Cardiac muscle cell (in vitro differentiated cells and primary cell): ENCODE data around the gene ADAMTSL5. TPM values are rescaled to one million over a fixed set of nuclear protein-coding genes. Genes with fewer than 3 reads are reported as not detected.

Source experiments
- DNase-seq, 2 donors: peaks; one replicate each; pipeline versions ENCODE4 v3.0.0 to v3.0.0-alpha.2; 2010 to 2017; ENCODE audit warnings: low read depth in 1 of 2, low spot score in 1 of 2
- H3K27ac ChIP-seq: fragments of 200-600 bp; sonication (generic); 2 replicates; pipeline ENCODE4 v1.5.1; 2016
- H3K27me3 ChIP-seq: fragments of 200-600 bp; sonication (generic); 2 replicates; pipeline ENCODE4 v1.6.0; 2016; ENCODE audit warnings: control low read depth
- H3K36me3 ChIP-seq: fragments of 200-600 bp; sonication (generic); 2 replicates; pipeline ENCODE4 v1.5.1; 2016; ENCODE audit warnings: control low read depth
- H3K4me1 ChIP-seq: fragments of 200-600 bp; sonication (generic); 2 replicates; pipeline ENCODE4 v1.8.1; 2017; ENCODE audit warnings: low read depth, mild to moderate bottlenecking, mixed run types
- H3K4me3 ChIP-seq: fragments of 200-600 bp; sonication (generic); 2 replicates; pipeline ENCODE4 v1.5.1; 2016; ENCODE audit warnings: mild to moderate bottlenecking
- H3K9me3 ChIP-seq: fragments of 200-600 bp; sonication (generic); 2 replicates; pipeline ENCODE4 v1.5.1; 2017; ENCODE audit warnings: low read depth, mild to moderate bottlenecking, control low read depth
- CTCF ChIP-seq: IDR thresholded peaks from 2 replicates; pipeline ENCODE4 v1.5.1; 2012; ENCODE audit warnings: low read depth, mild to moderate bottlenecking, low read length
- polyA plus RNA-seq: library from polyadenylated mRNA; unstranded; fragments of >200 nt; fragmentation: Nextera tagmentation; extraction: Ambion mirVana; gene quantifications from 2 replicates; pipeline ENCODE4 v1.2.1, GENCODE V29; 2016
- total RNA-seq: library from RNA; depleted of rRNA; stranded (reverse); fragments of >200 nt; gene quantifications from 2 replicates; pipeline ENCODE4 v1.2.3, GENCODE V29; 2016

ADAMTSL5 gene
- total and polyA plus RNA-seq, 2 experiments from 2014 or later: 3.9 to 8.6 TPM

GRCh38 chr19:1555487-1556389 is 42.9 kb upstream of the ADAMTSL5 start:
- Histone ChIP-seq H3K4me3 (no peak overlapping the region), H3K4me1 (no peaks in the 10 kb centered on the region), H3K36me3 (peaks cover 7% of the 10 kb centered on the region), H3K9me3 (no peaks in the 10 kb centered on the region), H3K27me3 (no peaks in the 10 kb centered on the region), H3K27ac (no peak overlapping the region)
- no peak for TF ChIP-seq CTCF
- no peak for DNase-seq

- H3K27me3 ChIP-seq: no peaks in the 10 kb centered on the region
- no peaks in the 10 kb centered on the region for H3K9me3 ChIP-seq
- no peak overlapping the region for H3K4me3 ChIP-seq
- peaks cover 7% of the 10 kb centered on the region for H3K36me3 ChIP-seq
- H3K27ac ChIP-seq: no peak overlapping the region
- no peak for DNase-seq
- no peaks in the 10 kb centered on the region for H3K4me1 ChIP-seq
- TF ChIP-seq CTCF: no peak
These were observed 42.1 kb upstream of the ADAMTSL5 start for GRCh38 chr19:1554968-1555367.

- Histone ChIP-seq H3K4me1 (no peaks in the 10 kb centered on the region), H3K36me3 (peaks cover 7% of the 10 kb centered on the region), H3K27me3 (no peaks in the 10 kb centered on the region), H3K4me3 (no peak overlapping the region), H3K27ac (no peak overlapping the region), H3K9me3 (no peaks in the 10 kb centered on the region)
- no peak for TF ChIP-seq CTCF
- no peak for DNase-seq
These were observed 40.6 kb upstream of the ADAMTSL5 start for GRCh38 chr19:1553415-1553814.

GRCh38 chr19:1551068-1552040 is 38.5 kb upstream of the ADAMTSL5 start:
- Histone ChIP-seq H3K36me3 (peaks cover 7% of the 10 kb centered on the region), H3K27me3 (no peaks in the 10 kb centered on the region), H3K4me1 (no peaks in the 10 kb centered on the region), H3K4me3 (no peak overlapping the region), H3K9me3 (no peaks in the 10 kb centered on the region), H3K27ac (no peak overlapping the region)
- TF ChIP-seq CTCF: no peak
- DNase-seq: no peak

GRCh38 chr19:1549332-1549945 is 36.6 kb upstream of the ADAMTSL5 start:
- no peak for DNase-seq
- no peak for TF ChIP-seq CTCF
- Histone ChIP-seq H3K36me3 (no peaks in the 10 kb centered on the region), H3K27me3 (peaks cover 15% of the 10 kb centered on the region), H3K4me1 (no peaks in the 10 kb centered on the region), H3K9me3 (no peaks in the 10 kb centered on the region), H3K27ac (no peak overlapping the region), H3K4me3 (no peak overlapping the region)
